Rectal smooth muscle tissue (tissue), 1 donor: ENCODE data around the gene NUAK2.

Experiments used
- H3K27ac ChIP-seq: one replicate; pipeline ENCODE4 v1.7.0; 2013; ENCODE audit warnings: low read depth, low read length, inconsistent platforms
- H3K27me3 ChIP-seq: one replicate; pipeline ENCODE4 v1.7.0; 2013; ENCODE audit warnings: low read length; ENCODE audit not compliant: control insufficient read depth, insufficient read depth
- H3K36me3 ChIP-seq: one replicate; pipeline ENCODE4 v1.7.0; 2013; ENCODE audit warnings: low read length; ENCODE audit not compliant: control insufficient read depth, insufficient read depth
- H3K4me1 ChIP-seq: one replicate; pipeline ENCODE4 v1.7.0; 2013; ENCODE audit warnings: low read length; ENCODE audit not compliant: control insufficient read depth, insufficient read depth
- H3K4me3 ChIP-seq: one replicate; pipeline ENCODE4 v1.7.0; 2013; ENCODE audit warnings: low read length
- H3K9ac ChIP-seq: one replicate; pipeline ENCODE4 v1.7.0; 2013; ENCODE audit warnings: low read length

Gene NUAK2

GRCh38 chr1:205296154-205296553 is 25.4 kb downstream of the NUAK2 start:
- Histone ChIP-seq H3K27ac (no peak overlapping the region), H3K4me3 (no peak overlapping the region), H3K9ac (no peak overlapping the region), H3K36me3 (no peaks in the 10 kb centered on the region), H3K27me3 (no peaks in the 10 kb centered on the region), H3K4me1 (peaks cover 7% of the 10 kb centered on the region)

- H3K4me3 ChIP-seq: no peak overlapping the region
- H3K9ac ChIP-seq: no peak overlapping the region
Observed at GRCh38 chr1:205294934-205295333, 26.6 kb downstream of the NUAK2 start.

GRCh38 chr1:205294175-205294917 is 27.2 kb downstream of the NUAK2 start:
- Histone ChIP-seq H3K4me3 (no peak overlapping the region), H3K36me3 (no peaks in the 10 kb centered on the region), H3K27ac (no peak overlapping the region), H3K9ac (no peak overlapping the region), H3K4me1 (peaks cover 7% of the 10 kb centered on the region), H3K27me3 (no peaks in the 10 kb centered on the region)

More at GRCh38 chr1:205294934-205295333, 26.6 kb downstream of the NUAK2 start:
- Histone ChIP-seq H3K27ac (no peak overlapping the region), H3K36me3 (no peaks in the 10 kb centered on the region), H3K4me1 (peaks cover 7% of the 10 kb centered on the region), H3K27me3 (no peaks in the 10 kb centered on the region)

GRCh38 chr1:205293350-205294074 is 28.0 kb downstream of the NUAK2 start:
- Histone ChIP-seq H3K27me3 (no peaks in the 10 kb centered on the region), H3K27ac (no peak overlapping the region), H3K4me1 (peaks cover 7% of the 10 kb centered on the region), H3K36me3 (no peaks in the 10 kb centered on the region), H3K4me3 (no peak overlapping the region), H3K9ac (no peak overlapping the region)

- H3K27ac ChIP-seq: no peak overlapping the region
- H3K9ac ChIP-seq: no peak overlapping the region
- no peaks in the 10 kb centered on the region for H3K36me3 ChIP-seq
- peaks cover 7% of the 10 kb centered on the region for H3K4me1 ChIP-seq
- no peaks in the 10 kb centered on the region for H3K27me3 ChIP-seq
- H3K4me3 ChIP-seq: no peak overlapping the region
Observed at GRCh38 chr1:205291596-205291995, 29.9 kb downstream of the NUAK2 start.

GRCh38 chr1:205287767-205288559 is 33.6 kb downstream of the NUAK2 start:
- Histone ChIP-seq H3K27me3 (no peaks in the 10 kb centered on the region), H3K27ac (no peak overlapping the region), H3K9ac (no peak overlapping the region), H3K4me1 (peaks cover 9% of the 10 kb centered on the region), H3K4me3 (no peak overlapping the region), H3K36me3 (no peaks in the 10 kb centered on the region)

GRCh38 chr1:205287076-205287475 is 34.5 kb downstream of the NUAK2 start:
- H3K4me1 ChIP-seq: peaks cover 9% of the 10 kb centered on the region
- no peak overlapping the region for H3K4me3 ChIP-seq
- H3K27me3 ChIP-seq: no peaks in the 10 kb centered on the region
- H3K27ac ChIP-seq: no peak overlapping the region
- no peak overlapping the region for H3K9ac ChIP-seq
- no peaks in the 10 kb centered on the region for H3K36me3 ChIP-seq

GRCh38 chr1:205286335-205286950 is 35.1 kb downstream of the NUAK2 start:
- H3K9ac ChIP-seq: no peak overlapping the region
- peaks cover 9% of the 10 kb centered on the region for H3K4me1 ChIP-seq
- no peak overlapping the region for H3K27ac ChIP-seq
- no peak overlapping the region for H3K4me3 ChIP-seq
- H3K36me3 ChIP-seq: no peaks in the 10 kb centered on the region
- H3K27me3 ChIP-seq: no peaks in the 10 kb centered on the region

- H3K27me3 ChIP-seq: no peaks in the 10 kb centered on the region
- peak overlapping the region; percentile 33 for H3K4me3 ChIP-seq
- H3K36me3 ChIP-seq: no peaks in the 10 kb centered on the region
- peaks cover 9% of the 10 kb centered on the region for H3K4me1 ChIP-seq
- H3K9ac ChIP-seq: no peak overlapping the region
- H3K27ac ChIP-seq: no peak overlapping the region
Observed at GRCh38 chr1:205285381-205286101, 36.0 kb downstream of the NUAK2 start.

- H3K36me3 ChIP-seq: no peaks in the 10 kb centered on the region
- H3K4me1 ChIP-seq: peaks cover 9% of the 10 kb centered on the region
- H3K27me3 ChIP-seq: no peaks in the 10 kb centered on the region
- no peak overlapping the region for H3K9ac ChIP-seq
- H3K27ac ChIP-seq: peak overlapping the region; percentile 49
- peak overlapping the region; percentile 33 for H3K4me3 ChIP-seq
Observed at GRCh38 chr1:205284420-205285144, 37.0 kb downstream of the NUAK2 start.
